Adrenal gland (tissue), 5 donors: ENCODE measurements around the gene CHMP5.

ENCODE experiments used
- CTCF ChIP-seq, 6 experiments: fragments of 450-650 bp in 4 of 6; fragments of 200-600 bp in 2 of 6; sonication (generic) in 1 of 6; IDR thresholded peaks; 1 replicate in 5 of 6; 2 replicates in 1 of 6; pipeline versions ENCODE4 v1.5.1 to v1.8.0; 2016 to 2021; ENCODE audit warnings: antibody characterized with exemption in 6 of 6, mild to moderate bottlenecking in 2 of 6, moderate library complexity in 1 of 6
- POLR2A ChIP-seq, 2 donors: fragments of 450-650 bp; IDR thresholded peaks; one replicate each; pipeline ENCODE4 v1.6.1; 2017; ENCODE audit warnings: antibody characterized with exemption in 2 of 2, mild to moderate bottlenecking in 2 of 2, moderate library complexity in 1 of 2
- donor health status: DM: no; HTN: no; CAD: no.

DNA sequence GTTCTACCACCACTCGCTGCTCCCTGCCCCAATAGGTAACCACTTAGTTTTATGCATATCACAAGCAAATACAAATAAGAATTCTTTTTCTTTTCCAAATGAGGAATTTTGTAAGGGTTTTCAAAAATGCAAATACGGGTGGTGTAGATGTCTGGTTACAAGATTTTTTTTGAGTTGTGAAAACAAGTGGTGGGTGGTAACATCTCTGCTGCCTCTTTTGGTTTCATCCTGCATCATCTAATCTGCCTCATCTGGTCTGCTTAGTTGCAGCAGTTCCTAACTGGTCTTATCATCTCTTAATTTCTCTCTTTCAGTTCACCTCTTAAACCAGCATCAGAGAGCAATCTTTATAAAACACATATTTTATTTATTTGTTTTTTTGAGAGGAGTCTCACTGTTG is 30.7 kb downstream of the CHMP5 start:
- no peak for TF ChIP-seq CTCF (IDR thresholded peaks at IDR 0.05)
- no peak for TF ChIP-seq POLR2A (IDR thresholded peaks at IDR 0.05)
